ENCODE measurements around the gene MYO1E. TPM values are rescaled to one million over a fixed set of nuclear protein-coding genes. Genes with fewer than 3 reads are reported as not detected.
A peak's percentile ranks its signal among the peaks of the same experiment; 100 is the strongest.

MYO1E gene
- total and polyA plus RNA-seq, 4 donors: 28.7 to 46.1 (median 38.7) TPM

DNA sequence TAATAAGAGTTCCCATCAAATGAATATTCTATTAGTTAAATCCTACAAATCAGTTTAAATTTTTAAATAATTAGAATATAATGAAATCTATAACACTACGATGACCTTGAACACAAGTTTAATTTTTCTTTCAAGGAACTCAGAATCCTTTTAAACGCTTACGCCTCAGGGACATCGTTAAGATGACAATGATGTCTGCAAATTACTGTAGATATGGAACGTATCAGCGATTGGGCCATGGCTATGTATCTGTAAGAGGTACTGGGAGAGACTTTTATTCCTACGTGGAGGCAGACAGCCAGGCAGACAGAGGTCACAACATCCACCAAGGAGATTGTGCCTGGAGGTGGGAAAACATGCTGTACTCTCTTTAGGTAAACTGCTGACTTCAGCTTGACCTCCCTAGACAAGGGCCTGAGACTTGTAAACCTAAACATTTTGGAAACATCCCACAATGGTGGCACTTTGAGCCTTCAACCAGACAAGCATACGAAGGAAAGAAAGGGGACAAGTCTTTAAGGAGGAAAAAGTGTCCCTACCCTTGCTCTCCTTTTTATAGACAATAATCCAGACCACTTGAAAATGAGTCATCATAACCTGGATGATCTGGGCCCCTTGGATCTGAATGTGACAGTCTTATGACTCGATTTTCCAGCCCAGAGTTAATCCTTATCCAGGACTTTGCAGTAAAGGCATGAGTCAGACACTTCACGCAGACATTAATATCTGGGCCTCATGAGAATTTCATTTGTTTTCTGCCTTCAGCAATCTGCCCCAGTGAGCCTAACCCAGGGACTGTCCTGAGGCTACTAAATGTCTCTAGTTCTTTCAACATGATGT, 172.8 kb downstream of the MYO1E start:
- H3K27ac ChIP-seq (ENCODE audit: low read depth, low read length): no peak overlapping the region
- DNase-seq (ENCODE audit: low read depth in 4 of 6, low spot score in 6 of 6): no peak
- H3K9me3 ChIP-seq (ENCODE audit: control insufficient read depth, insufficient read depth, low read length): no peaks in the 10 kb centered on the region
- H3K36me3 ChIP-seq (ENCODE audit: control insufficient read depth, insufficient read depth, low read length): peaks cover 3% of the 10 kb centered on the region
- H3K4me3 ChIP-seq (ENCODE audit: low read depth, low read length): no peak overlapping the region
- no peaks in the 10 kb centered on the region for H3K27me3 ChIP-seq (ENCODE audit: control insufficient read depth, insufficient read depth, low read length)
- 92% methylated on average over 9 of the region's 10 CpGs for WGBS (ENCODE audit: insufficient coverage)
- H3K4me1 ChIP-seq (ENCODE audit: control insufficient read depth, insufficient read depth, low read length): no peaks in the 10 kb centered on the region

GRCh38 chr15:59197454-59197853, 175.2 kb downstream of the MYO1E start:
- Histone ChIP-seq H3K4me1 (ENCODE audit: control insufficient read depth, insufficient read depth, low read length) (no peaks in the 10 kb centered on the region), H3K9me3 (ENCODE audit: control insufficient read depth, insufficient read depth, low read length) (no peaks in the 10 kb centered on the region), H3K36me3 (ENCODE audit: control insufficient read depth, insufficient read depth, low read length) (peaks cover 5% of the 10 kb centered on the region), H3K4me3 (ENCODE audit: low read depth, low read length) (no peak overlapping the region), H3K27ac (ENCODE audit: low read depth, low read length) (no peak overlapping the region), H3K27me3 (ENCODE audit: control insufficient read depth, insufficient read depth, low read length) (no peaks in the 10 kb centered on the region)
- WGBS (ENCODE audit: insufficient coverage): no CpG with 5 or more reads among the region's 2 CpGs
- DNase-seq (ENCODE audit: low read depth in 4 of 6, low spot score in 6 of 6): no peak

DNA sequence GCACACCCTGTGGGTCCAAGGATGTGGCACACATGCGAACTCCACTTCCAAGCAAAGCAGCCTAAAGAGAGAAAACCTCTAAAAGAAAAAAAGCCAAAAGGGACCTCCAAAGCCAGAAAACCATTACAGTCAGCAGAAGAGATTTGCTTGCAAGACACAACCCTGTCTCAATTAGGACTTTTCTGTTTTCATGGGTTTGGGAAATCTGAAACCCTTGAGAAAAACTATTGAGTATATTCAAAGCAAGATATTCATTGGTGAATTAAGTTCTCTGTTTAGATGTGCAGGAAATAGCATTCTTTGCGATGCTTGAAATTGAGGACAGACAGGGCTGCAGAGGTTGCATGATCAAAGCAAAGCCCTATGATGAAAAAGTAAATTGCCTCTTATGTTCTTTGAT, 176.3 kb downstream of the MYO1E start:
- no peaks in the 10 kb centered on the region for H3K27me3 ChIP-seq (ENCODE audit: control insufficient read depth, insufficient read depth, low read length)
- WGBS (ENCODE audit: insufficient coverage): 80% methylated on average over 1 of the region's 2 CpGs
- H3K4me1 ChIP-seq (ENCODE audit: control insufficient read depth, insufficient read depth, low read length): no peaks in the 10 kb centered on the region
- H3K36me3 ChIP-seq (ENCODE audit: control insufficient read depth, insufficient read depth, low read length): peaks cover 5% of the 10 kb centered on the region
- DNase-seq (ENCODE audit: low read depth in 4 of 6, low spot score in 6 of 6): no peak
- no peak overlapping the region for H3K4me3 ChIP-seq (ENCODE audit: low read depth, low read length)
- no peaks in the 10 kb centered on the region for H3K9me3 ChIP-seq (ENCODE audit: control insufficient read depth, insufficient read depth, low read length)
- H3K27ac ChIP-seq (ENCODE audit: low read depth, low read length): no peak overlapping the region

- WGBS (ENCODE audit: insufficient coverage): 83% methylated on average over 4 of the region's 10 CpGs
- Histone ChIP-seq H3K4me1 (ENCODE audit: control insufficient read depth, insufficient read depth, low read length) (no peaks in the 10 kb centered on the region), H3K36me3 (ENCODE audit: control insufficient read depth, insufficient read depth, low read length) (peaks cover 9% of the 10 kb centered on the region), H3K9me3 (ENCODE audit: control insufficient read depth, insufficient read depth, low read length) (no peaks in the 10 kb centered on the region), H3K27ac (ENCODE audit: low read depth, low read length) (no peak overlapping the region), H3K27me3 (ENCODE audit: control insufficient read depth, insufficient read depth, low read length) (no peaks in the 10 kb centered on the region), H3K4me3 (ENCODE audit: low read depth, low read length) (no peak overlapping the region)
- no peak for DNase-seq (ENCODE audit: low read depth in 4 of 6, low spot score in 6 of 6)
These were observed 177.9 kb downstream of the MYO1E start for GRCh38 chr15:59194639-59195325.

GRCh38 chr15:59191855-59192237, 180.8 kb downstream of the MYO1E start:
- 48% methylated on average over 2 of the region's 6 CpGs for WGBS (ENCODE audit: insufficient coverage)

GRCh38 chr15:59190291-59190690, 182.4 kb downstream of the MYO1E start:
- Histone ChIP-seq H3K27me3 (ENCODE audit: control insufficient read depth, insufficient read depth, low read length) (no peaks in the 10 kb centered on the region), H3K9me3 (ENCODE audit: control insufficient read depth, insufficient read depth, low read length) (peaks cover 1% of the 10 kb centered on the region), H3K27ac (ENCODE audit: low read depth, low read length) (no peak overlapping the region), H3K4me1 (ENCODE audit: control insufficient read depth, insufficient read depth, low read length) (no peaks in the 10 kb centered on the region), H3K4me3 (ENCODE audit: low read depth, low read length) (no peak overlapping the region), H3K36me3 (ENCODE audit: control insufficient read depth, insufficient read depth, low read length) (peaks cover 9% of the 10 kb centered on the region)
- 92% methylated on average over 7 of the region's 7 CpGs for WGBS (ENCODE audit: insufficient coverage)
- DNase-seq (ENCODE audit: low read depth in 4 of 6, low spot score in 6 of 6): peak in 1 of 6 donors; percentile 32

More at GRCh38 chr15:59191855-59192237, 180.8 kb downstream of the MYO1E start:
- peaks cover 1% of the 10 kb centered on the region for H3K9me3 ChIP-seq (ENCODE audit: control insufficient read depth, insufficient read depth, low read length)
- H3K27ac ChIP-seq (ENCODE audit: low read depth, low read length): no peak overlapping the region
- no peaks in the 10 kb centered on the region for H3K4me1 ChIP-seq (ENCODE audit: control insufficient read depth, insufficient read depth, low read length)
- no peak for DNase-seq (ENCODE audit: low read depth in 4 of 6, low spot score in 6 of 6)
- peaks cover 9% of the 10 kb centered on the region for H3K36me3 ChIP-seq (ENCODE audit: control insufficient read depth, insufficient read depth, low read length)
- H3K4me3 ChIP-seq (ENCODE audit: low read depth, low read length): no peak overlapping the region
- H3K27me3 ChIP-seq (ENCODE audit: control insufficient read depth, insufficient read depth, low read length): no peaks in the 10 kb centered on the region

DNA sequence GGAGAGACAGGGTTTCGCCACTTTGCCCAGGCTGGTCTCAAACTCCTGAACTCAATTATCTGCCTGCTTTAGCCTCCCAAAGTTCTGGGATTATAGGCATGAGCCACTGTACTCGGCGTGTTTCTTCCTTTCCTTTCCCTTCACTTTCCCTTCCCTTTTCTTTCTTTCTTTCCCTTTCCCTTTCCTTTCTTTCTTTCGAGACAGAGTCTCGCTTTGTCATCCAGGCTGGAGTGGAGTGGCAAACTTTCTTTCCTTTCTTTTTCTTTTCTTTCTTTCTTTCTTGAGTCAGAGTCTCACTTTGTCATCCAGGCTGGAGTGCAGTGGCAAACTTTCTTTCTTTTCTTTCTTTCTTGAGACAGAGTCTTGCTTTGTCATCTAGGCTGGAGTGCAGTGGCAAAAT, 183.4 kb downstream of the MYO1E start:
- H3K36me3 ChIP-seq (ENCODE audit: control insufficient read depth, insufficient read depth, low read length): peaks cover 6% of the 10 kb centered on the region
- 97% methylated on average over 3 of the region's 5 CpGs for WGBS (ENCODE audit: insufficient coverage)

GRCh38 chr15:59186501-59186900, 186.2 kb downstream of the MYO1E start:
- Histone ChIP-seq H3K36me3 (ENCODE audit: control insufficient read depth, insufficient read depth, low read length) (peaks cover 6% of the 10 kb centered on the region), H3K27ac (ENCODE audit: low read depth, low read length) (no peak overlapping the region), H3K9me3 (ENCODE audit: control insufficient read depth, insufficient read depth, low read length) (peaks cover 1% of the 10 kb centered on the region), H3K27me3 (ENCODE audit: control insufficient read depth, insufficient read depth, low read length) (no peaks in the 10 kb centered on the region), H3K4me3 (ENCODE audit: low read depth, low read length) (no peak overlapping the region), H3K4me1 (ENCODE audit: control insufficient read depth, insufficient read depth, low read length) (no peaks in the 10 kb centered on the region)
- 81% methylated on average over 3 of the region's 4 CpGs for WGBS (ENCODE audit: insufficient coverage)
- DNase-seq (ENCODE audit: low read depth in 4 of 6, low spot score in 6 of 6): no peak

More for the DNA sequence above, 183.4 kb downstream of the MYO1E start:
- Histone ChIP-seq H3K4me1 (ENCODE audit: control insufficient read depth, insufficient read depth, low read length) (no peaks in the 10 kb centered on the region), H3K4me3 (ENCODE audit: low read depth, low read length) (no peak overlapping the region), H3K27me3 (ENCODE audit: control insufficient read depth, insufficient read depth, low read length) (no peaks in the 10 kb centered on the region), H3K27ac (ENCODE audit: low read depth, low read length) (no peak overlapping the region), H3K9me3 (ENCODE audit: control insufficient read depth, insufficient read depth, low read length) (peaks cover 1% of the 10 kb centered on the region)
- no peak for DNase-seq (ENCODE audit: low read depth in 4 of 6, low spot score in 6 of 6)

- H3K27ac ChIP-seq (ENCODE audit: low read depth, low read length): no peak overlapping the region
- H3K4me3 ChIP-seq (ENCODE audit: low read depth, low read length): no peak overlapping the region
- H3K36me3 ChIP-seq (ENCODE audit: control insufficient read depth, insufficient read depth, low read length): peaks cover 2% of the 10 kb centered on the region
- DNase-seq (ENCODE audit: low read depth in 4 of 6, low spot score in 6 of 6): no peak
- peaks cover 2% of the 10 kb centered on the region for H3K9me3 ChIP-seq (ENCODE audit: control insufficient read depth, insufficient read depth, low read length)
- no peaks in the 10 kb centered on the region for H3K4me1 ChIP-seq (ENCODE audit: control insufficient read depth, insufficient read depth, low read length)
- no CpG with 5 or more reads among the region's 2 CpGs for WGBS (ENCODE audit: insufficient coverage)
- no peaks in the 10 kb centered on the region for H3K27me3 ChIP-seq (ENCODE audit: control insufficient read depth, insufficient read depth, low read length)
These were observed 186.9 kb downstream of the MYO1E start for GRCh38 chr15:59185725-59186124.
